Measurements from ENCODE around the gene BPHL.
"Not testable (repeated sequence)": the region's sequence is repeated elsewhere in the genome, so short reads cannot be mapped to it uniquely, and the experiment has no call there.

The BPHL gene

DNA sequence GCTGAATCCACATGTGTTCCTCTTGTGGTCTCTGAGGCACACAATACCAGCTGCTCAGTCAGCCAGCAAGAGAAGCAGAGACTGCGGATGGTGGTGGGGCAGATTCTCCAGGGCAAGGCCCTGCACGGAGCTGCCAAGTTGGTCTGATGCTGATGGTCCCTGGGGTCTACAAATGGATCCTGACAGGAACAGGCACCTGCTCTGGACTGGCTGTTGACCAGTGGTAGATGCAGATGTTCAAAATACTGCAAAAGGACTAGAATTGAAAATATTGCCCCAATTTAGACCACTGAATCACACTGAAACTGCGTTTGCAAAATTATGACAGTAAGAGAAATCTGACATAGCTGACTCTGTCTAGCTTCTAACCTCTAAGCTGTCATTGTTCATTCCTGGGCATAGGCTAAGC lies 68.5 kb downstream of the BPHL start:
- DNase-seq = no peak

GRCh38 chr6:3188262-3188661 lies 69.8 kb downstream of the BPHL start:
- no peak for DNase-seq

- DNase-seq = not testable (repeated sequence)
These were observed 70.7 kb downstream of the BPHL start for GRCh38 chr6:3189192-3189591.

DNA sequence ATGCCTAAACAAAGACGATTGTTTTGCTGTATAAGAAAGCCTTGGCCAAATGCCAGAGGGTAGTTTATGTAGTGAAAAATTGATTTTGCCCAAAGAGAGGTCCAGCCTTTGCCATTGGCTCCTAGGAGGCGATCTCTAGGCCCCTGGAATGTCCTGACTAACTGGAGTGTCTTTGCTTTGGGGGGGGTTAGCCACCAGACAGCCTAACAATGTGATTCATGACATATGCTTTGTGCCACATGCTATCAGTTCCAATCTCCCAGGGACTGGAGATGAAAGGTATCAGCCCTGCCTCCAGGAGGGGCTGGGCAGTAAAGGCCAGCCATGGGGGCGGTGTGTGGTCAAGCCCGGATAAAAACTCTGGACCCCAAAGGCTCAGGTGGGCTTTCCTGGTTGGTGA lies 71.5 kb downstream of the BPHL start:
- no peak for DNase-seq

DNA sequence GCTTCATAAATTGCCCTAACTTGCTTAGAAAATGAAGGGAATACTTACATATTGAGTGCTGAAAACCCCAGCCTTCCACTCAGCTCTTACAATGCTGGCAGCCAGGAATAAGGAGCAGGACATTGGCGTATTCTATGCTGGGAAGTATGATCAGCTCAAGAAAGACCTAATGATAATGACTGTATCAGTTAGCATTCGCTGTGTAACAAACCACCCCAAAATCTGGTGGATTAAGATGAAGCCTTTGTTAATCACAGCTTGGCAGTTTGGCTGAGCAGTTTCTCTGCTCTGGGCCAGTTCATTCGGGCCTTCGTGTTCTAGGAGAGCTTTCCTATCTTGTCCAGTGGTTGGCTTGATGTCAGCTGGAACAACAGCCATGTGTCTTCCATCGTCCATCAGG lies 72.3 kb downstream of the BPHL start:
- no peak for DNase-seq

- DNase-seq = no peak
These were observed 74.8 kb downstream of the BPHL start for GRCh38 chr6:3193102-3193849.

- no peak for DNase-seq
These were observed 76.3 kb downstream of the BPHL start for GRCh38 chr6:3194535-3195419.

DNA sequence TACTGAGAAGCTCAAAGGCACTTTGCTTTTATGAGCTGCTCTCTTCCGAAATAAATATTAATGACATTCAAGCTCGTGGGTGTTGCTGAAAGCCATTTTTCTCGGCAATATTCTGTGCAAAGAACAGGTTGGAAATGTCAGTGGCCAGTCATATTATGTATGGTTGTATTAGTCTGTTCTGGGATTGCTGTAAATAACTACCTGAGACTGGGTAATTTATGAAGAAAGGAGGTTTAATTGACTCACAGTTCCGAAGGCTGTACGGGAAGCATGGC lies 76.8 kb downstream of the BPHL start:
- no peak for DNase-seq

DNA sequence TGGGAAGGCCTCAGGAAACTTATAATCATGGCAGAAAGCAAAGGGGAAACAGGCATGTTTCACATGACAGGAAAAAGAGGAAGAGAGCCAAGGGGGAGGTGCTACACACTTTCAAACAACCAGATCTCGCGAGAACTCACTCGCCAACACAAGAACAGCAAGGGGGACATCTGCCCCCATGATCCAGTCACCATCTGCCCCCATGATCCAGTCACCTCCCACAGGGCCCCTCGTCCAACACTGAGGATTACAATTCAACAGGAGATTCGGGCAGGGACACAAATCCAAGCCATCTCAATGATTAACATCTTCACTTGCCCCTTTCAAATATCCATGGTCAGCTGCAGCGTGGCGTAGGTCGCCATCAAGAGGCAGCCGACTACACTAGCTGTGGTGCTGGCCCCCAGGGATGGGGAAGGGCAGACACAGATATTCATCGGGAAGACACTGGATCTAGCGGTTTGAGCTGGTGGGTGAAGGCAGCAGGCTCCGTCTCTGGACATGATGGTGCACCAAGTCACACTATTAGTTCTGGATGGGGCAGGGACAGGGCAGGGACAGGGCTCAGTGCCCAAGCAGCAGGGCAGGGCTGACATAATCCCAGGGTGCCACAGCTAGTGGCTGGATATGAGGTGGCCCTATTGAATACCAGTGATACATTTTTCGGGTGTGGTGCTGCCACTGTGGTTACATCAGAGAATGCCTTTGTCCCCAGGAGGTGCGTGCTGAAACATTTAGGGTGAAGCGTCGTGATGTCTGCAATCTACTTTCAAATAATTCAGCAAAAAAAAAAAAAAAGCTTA lies 77.4 kb downstream of the BPHL start:
- DNase-seq = peak; percentile 74

- DNase-seq = peak; percentile 87
These were observed 78.3 kb downstream of the BPHL start for GRCh38 chr6:3196770-3197169.

DNA sequence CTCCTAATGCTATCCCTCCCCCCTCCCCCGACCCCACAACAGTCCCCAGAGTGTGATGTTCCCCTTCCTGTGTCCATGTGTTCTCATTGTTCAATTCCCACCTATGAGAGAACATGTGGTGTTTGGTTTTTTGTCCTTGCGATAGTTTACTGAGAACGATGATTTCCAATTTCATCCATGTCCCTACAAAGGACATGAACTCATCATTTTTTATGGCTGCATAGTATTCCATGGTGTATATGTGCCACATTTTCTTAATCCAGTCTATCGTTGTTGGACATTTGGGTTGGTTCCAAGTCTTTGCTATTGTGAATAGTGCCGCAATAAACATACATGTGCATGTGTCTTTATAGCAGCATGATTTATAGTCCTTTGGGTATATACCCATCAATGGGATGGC lies 79.2 kb downstream of the BPHL start:
- not testable (repeated sequence) for DNase-seq

DNA sequence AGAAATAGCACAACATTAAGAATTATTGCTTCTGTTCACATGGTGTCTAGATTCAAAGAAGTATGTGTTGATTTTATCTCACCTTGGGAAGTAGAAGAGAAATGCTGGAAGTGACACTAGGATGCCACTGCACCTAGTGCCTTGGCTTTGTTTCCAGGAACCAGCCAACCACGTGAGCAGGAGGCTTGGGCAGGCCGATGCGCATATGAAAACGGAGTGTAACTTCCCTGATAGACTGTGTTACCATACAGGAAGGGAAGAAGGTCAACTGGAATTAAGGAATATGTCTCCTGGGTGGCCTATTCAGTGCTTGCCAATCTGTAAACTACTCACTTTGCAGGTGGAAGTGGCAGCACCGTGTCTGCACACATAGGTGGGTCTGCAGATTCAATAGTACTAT lies 80.9 kb downstream of the BPHL start:
- DNase-seq = no peak

DNA sequence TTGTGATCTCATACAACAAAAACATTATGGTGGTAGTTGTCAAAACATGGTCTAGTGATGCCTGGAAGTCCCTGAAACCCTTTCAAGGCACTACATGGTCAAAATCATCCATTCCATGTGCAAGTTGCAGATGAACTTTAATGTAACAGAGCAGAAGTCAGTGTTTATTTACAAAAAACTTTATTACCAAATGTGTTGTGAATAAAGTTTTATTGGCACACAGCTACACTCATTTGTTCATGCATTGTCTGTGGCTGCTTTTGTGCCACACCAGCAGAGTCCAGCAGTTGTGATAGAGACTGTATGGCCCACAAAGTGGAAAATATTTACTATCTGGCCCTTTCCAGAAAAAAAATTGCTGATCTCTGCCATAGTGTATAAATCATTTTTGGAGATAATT lies 82.2 kb downstream of the BPHL start:
- peak; percentile 28 for DNase-seq

DNA sequence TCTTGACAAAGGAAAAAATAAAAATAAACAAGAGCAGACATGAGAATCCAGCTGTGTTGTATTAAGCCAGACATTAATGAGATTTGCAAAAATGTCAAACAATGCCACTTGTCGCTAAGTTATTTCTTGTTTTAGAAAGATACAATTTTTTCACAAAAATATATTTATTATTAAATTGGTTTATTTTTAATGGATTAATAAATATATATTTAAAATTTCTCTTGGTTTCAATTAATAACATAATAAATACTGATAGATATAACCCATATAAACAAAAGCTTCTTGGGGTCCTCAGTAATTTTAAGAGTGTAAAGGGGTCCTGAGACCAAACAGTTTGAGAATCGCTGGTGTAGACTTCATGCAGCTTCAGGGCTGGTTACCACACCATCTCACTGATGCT lies 82.9 kb downstream of the BPHL start:
- DNase-seq = no peak
